ENCODE measurements around the gene WSB2. TPM values are rescaled to one million over a fixed set of nuclear protein-coding genes. Genes with fewer than 3 reads are reported as not detected.

WSB2 gene
- total and polyA plus RNA-seq, 9 of the 15 experiments (the other 6 are each of a cell fraction or from before 2014, with no cell fraction given) = 31.4 to 77.6 (median 52.6) TPM

GRCh38 chr12:118061873-118062843 is 1.2 kb upstream of the WSB2 start (continued):
- no peak for TF ChIP-seq ZNF280A (IDR thresholded peaks at IDR 0.05; ENCODE audit: low read depth, partially characterized antibody)
- peak; percentile 30; the same call in 1 of the 2 replicates for TF ChIP-seq POLR2AphosphoS2 (IDR thresholded peaks at IDR 0.05; ENCODE audit: low read length)
- TF ChIP-seq, protein P1, sequence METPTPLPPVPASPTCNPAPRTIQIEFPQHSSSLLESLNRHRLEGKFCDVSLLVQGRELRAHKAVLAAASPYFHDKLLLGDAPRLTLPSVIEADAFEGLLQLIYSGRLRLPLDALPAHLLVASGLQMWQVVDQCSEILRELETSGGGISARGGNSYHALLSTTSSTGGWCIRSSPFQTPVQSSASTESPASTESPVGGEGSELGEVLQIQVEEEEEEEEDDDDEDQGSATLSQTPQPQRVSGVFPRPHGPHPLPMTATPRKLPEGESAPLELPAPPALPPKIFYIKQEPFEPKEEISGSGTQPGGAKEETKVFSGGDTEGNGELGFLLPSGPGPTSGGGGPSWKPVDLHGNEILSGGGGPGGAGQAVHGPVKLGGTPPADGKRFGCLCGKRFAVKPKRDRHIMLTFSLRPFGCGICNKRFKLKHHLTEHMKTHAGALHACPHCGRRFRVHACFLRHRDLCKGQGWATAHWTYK (CRISPR knock-in tag; IDR thresholded peaks at IDR 0.05) = 0 out of 2 replicates have a peak, but pooled peaks have one; percentile 36
- no peak for TF ChIP-seq RFX7 (CRISPR knock-in tag; IDR thresholded peaks at IDR 0.05)
- TF ChIP-seq, protein P2, sequence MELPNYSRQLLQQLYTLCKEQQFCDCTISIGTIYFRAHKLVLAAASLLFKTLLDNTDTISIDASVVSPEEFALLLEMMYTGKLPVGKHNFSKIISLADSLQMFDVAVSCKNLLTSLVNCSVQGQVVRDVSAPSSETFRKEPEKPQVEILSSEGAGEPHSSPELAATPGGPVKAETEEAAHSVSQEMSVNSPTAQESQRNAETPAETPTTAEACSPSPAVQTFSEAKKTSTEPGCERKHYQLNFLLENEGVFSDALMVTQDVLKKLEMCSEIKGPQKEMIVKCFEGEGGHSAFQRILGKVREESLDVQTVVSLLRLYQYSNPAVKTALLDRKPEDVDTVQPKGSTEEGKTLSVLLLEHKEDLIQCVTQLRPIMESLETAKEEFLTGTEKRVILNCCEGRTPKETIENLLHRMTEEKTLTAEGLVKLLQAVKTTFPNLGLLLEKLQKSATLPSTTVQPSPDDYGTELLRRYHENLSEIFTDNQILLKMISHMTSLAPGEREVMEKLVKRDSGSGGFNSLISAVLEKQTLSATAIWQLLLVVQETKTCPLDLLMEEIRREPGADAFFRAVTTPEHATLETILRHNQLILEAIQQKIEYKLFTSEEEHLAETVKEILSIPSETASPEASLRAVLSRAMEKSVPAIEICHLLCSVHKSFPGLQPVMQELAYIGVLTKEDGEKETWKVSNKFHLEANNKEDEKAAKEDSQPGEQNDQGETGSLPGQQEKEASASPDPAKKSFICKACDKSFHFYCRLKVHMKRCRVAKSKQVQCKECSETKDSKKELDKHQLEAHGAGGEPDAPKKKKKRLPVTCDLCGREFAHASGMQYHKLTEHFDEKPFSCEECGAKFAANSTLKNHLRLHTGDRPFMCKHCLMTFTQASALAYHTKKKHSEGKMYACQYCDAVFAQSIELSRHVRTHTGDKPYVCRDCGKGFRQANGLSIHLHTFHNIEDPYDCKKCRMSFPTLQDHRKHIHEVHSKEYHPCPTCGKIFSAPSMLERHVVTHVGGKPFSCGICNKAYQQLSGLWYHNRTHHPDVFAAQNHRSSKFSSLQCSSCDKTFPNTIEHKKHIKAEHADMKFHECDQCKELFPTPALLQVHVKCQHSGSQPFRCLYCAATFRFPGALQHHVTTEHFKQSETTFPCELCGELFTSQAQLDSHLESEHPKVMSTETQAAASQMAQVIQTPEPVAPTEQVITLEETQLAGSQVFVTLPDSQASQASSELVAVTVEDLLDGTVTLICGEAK (IDR thresholded peaks at IDR 0.05) = peak; percentile 14; the same call in 1 of the 2 replicates
- TF ChIP-seq, protein P2 (CRISPR knock-in tag; IDR thresholded peaks at IDR 0.05) = no peak
- peak; percentile 66 for TF ChIP-seq KDM5B (IDR thresholded peaks at IDR 0.05; ENCODE audit: insufficient replicate concordance, low read depth, low read length)
- TF ChIP-seq RHOXF2B (CRISPR knock-in tag; conservative IDR thresholded peaks at IDR 0.05) = no peak
- no peak for TF ChIP-seq ZNF695 (CRISPR knock-in tag; IDR thresholded peaks at IDR 0.05)
- TF ChIP-seq NCOA1 (IDR thresholded peaks at IDR 0.05; ENCODE audit: low read depth) = no peak
- no peak for TF ChIP-seq JUN (IDR thresholded peaks at IDR 0.05; ENCODE audit: borderline replicate concordance, low read depth, low read length)
- TF ChIP-seq JUN (CRISPR knock-in tag; IDR thresholded peaks at IDR 0.05; ENCODE audit: borderline replicate concordance) = no peak
- no peak for TF ChIP-seq XRCC4 (IDR thresholded peaks at IDR 0.05; ENCODE audit: extremely low read depth, insufficient read depth, insufficient read length)
- no peak for TF ChIP-seq HLTF (IDR thresholded peaks at IDR 0.05)
- no peak for TF ChIP-seq SNIP1 (IDR thresholded peaks at IDR 0.05; ENCODE audit: low read depth)
- TF ChIP-seq GTF2F1 (IDR thresholded peaks at IDR 0.05; ENCODE audit: low read depth, low read length) = no peak

All from K562 (cell line).